K562 (cell line): ENCODE data around the gene CRAMP1. TPM values are rescaled to one million over a fixed set of nuclear protein-coding genes. Genes with fewer than 3 reads are reported as not detected.

ENCODE experiments used
- ATAC-seq: fragments of 200-7000 bp; cut with Tn5 transposase; 3 replicates; pipeline ENCODE4 v1.9.1; 2020; ENCODE audit warnings: moderate library complexity
- BruUV-seq: library from RNA; stranded (reverse); fragments of 400-500 nt; replicated peaks from 2 replicates; lab custom pipeline; 2021; lab: Mats Ljungman, UMichigan
- CTCF ChIA-PET: fragments of 300-600 bp; formaldehyde crosslinking; extraction: SDS; loops from one replicate; lab custom pipeline; 2021; ENCODE audit warnings: low intra/inter-chr PET ratio; lab: Yijun Ruan, JAX
- POLR2A ChIA-PET: fragments of 300-600, 350-650 bp; sonication (Branson Sonifier 250); formaldehyde crosslinking; extraction: SDS; loops from one replicate; lab custom pipeline; 2021; ENCODE audit warnings: antibody characterized with exemption, inconsistent platforms; lab: Yijun Ruan, JAX
- DNase-seq, 4 experiments: peaks; one replicate each; pipeline versions ENCODE4 v3.0.0 to v3.0.0-alpha.2; 2011 to 2018; ENCODE audit warnings: low spot score in 3 of 4, mixed read lengths in 3 of 4; ENCODE audit errors: extremely low read depth in 1 of 4
- FAIRE-seq: peaks from 2 replicates; lab custom pipeline; 2011; peaks lifted over from hg19 to GRCh38; lab: Jason Lieb, UNC
- H2AFZ ChIP-seq: 2 replicates; pipeline ENCODE4 v1.6.0; 2011; ENCODE audit warnings: low read depth, low read length, control low read depth, inconsistent platforms
- H3K27ac ChIP-seq: fragments of 200-600 bp; 3 replicates; pipeline ENCODE4 v1.8.0; 2011; ENCODE audit warnings: low read depth, mild to moderate bottlenecking, control low read depth, inconsistent platforms, low read length, moderate library complexity, mixed read lengths; ENCODE audit errors: extremely low read depth
- H3K27me3 ChIP-seq, 2 experiments: fragments of 300-600 bp in 1 of 2; 2 replicates in 1 of 2; 3 replicates in 1 of 2; pipeline versions ENCODE4 v1.6.0 to v1.8.0; 2011; ENCODE audit warnings: inconsistent platforms in 2 of 2, low read length in 2 of 2, mild to moderate bottlenecking in 1 of 2, mixed read lengths in 1 of 2, moderate library complexity in 1 of 2; ENCODE audit not compliant: control insufficient read depth in 2 of 2, insufficient read depth in 2 of 2
- H3K36me3 ChIP-seq: fragments of 300-600 bp; 3 replicates; pipeline ENCODE4 v1.8.0; 2011; ENCODE audit warnings: mild to moderate bottlenecking, low read length, inconsistent platforms; ENCODE audit not compliant: control insufficient read depth, insufficient read depth
- H3K4me1 ChIP-seq, 2 experiments: fragments of 200-600 bp in 1 of 2; replicated peaks in 1 of 2; 2 replicates in 1 of 2; 3 replicates in 1 of 2; pipeline versions ENCODE4 v1.5.1 to v1.8.0; 2011; ENCODE audit warnings: inconsistent platforms in 2 of 2, low read length in 2 of 2, mild to moderate bottlenecking in 1 of 2, mixed read lengths in 1 of 2, moderate library complexity in 1 of 2; ENCODE audit not compliant: control insufficient read depth in 2 of 2, insufficient read depth in 2 of 2
- H3K4me2 ChIP-seq: 2 replicates; pipeline ENCODE4 v1.6.1; 2011; ENCODE audit warnings: low read length, control low read depth, inconsistent platforms, mixed read lengths; ENCODE audit not compliant: insufficient read depth
- H3K4me3 ChIP-seq: fragments of 200-600 bp; sonication (generic), shearing (Covaris generic); 2 replicates; pipeline ENCODE4 v1.5.1; 2016; ENCODE audit warnings: control low read depth, inconsistent platforms
- H3K79me2 ChIP-seq: fragments of 200-600 bp; 3 replicates; pipeline ENCODE4 v1.8.0; 2011; ENCODE audit warnings: low read length, inconsistent platforms; ENCODE audit not compliant: control insufficient read depth, insufficient read depth
- H3K9ac ChIP-seq, 2 experiments: 2 replicates each; pipeline versions ENCODE4 v1.6.0 to v1.6.1; 2011; ENCODE audit warnings: low read depth in 2 of 2, low read length in 2 of 2, control low read depth in 1 of 2, inconsistent platforms in 1 of 2, mild to moderate bottlenecking in 1 of 2, mixed read lengths in 1 of 2; ENCODE audit not compliant: insufficient read depth in 1 of 2
- H3K9me1 ChIP-seq: one replicate; pipeline ENCODE4 v1.6.0; 2011; ENCODE audit warnings: inconsistent platforms, mild to moderate bottlenecking, low read length, moderate library complexity; ENCODE audit not compliant: control insufficient read depth, insufficient read depth
- H3K9me3 ChIP-seq: replicated peaks from 2 replicates; pipeline ENCODE4 v1.5.1; 2011; ENCODE audit warnings: low read depth, low read length, inconsistent platforms; ENCODE audit not compliant: control insufficient read depth, insufficient read depth
- H4K20me1 ChIP-seq: replicated peaks from 2 replicates; pipeline ENCODE4 v1.6.1; 2011; ENCODE audit warnings: low read length, inconsistent platforms, mixed read lengths; ENCODE audit not compliant: control insufficient read depth, insufficient read depth
- KLF13 ChIP-seq: fragments of 450-650 bp; IDR thresholded peaks from 2 replicates; pipeline ENCODE4 v1.6.1; 2016; ENCODE audit warnings: missing genetic modification characterization, low read depth, mild to moderate bottlenecking, missing compliant biosample characterization, moderate library complexity, borderline replicate concordance
- TAF7 ChIP-seq: fragments of 450-650 bp; IDR thresholded peaks from 2 replicates; pipeline ENCODE4 v1.6.1; 2016; ENCODE audit warnings: missing genetic modification characterization, missing compliant biosample characterization
- ZNF696 ChIP-seq: fragments of 250-450 bp; sonication (Bioruptor Pico); conservative IDR thresholded peaks from 2 replicates; pipeline ENCODE4 v1.4.0; 2020; ENCODE audit warnings: mild to moderate bottlenecking, moderate library complexity
- ZNF717 ChIP-seq: fragments of 250-450 bp; sonication (Bioruptor Pico); IDR thresholded peaks from 2 replicates; pipeline ENCODE4 v1.5.0; 2021
- ZNF764 ChIP-seq: fragments of 250-450 bp; sonication (Bioruptor Pico); IDR thresholded peaks from 2 replicates; pipeline ENCODE4 v1.4.0; 2020; ENCODE audit warnings: low read depth, mild to moderate bottlenecking, moderate library complexity
- WGBS: fragments of 100-300 bp; shearing (Covaris generic); methylation state at CpG from one replicate; pipeline ENCODE4 v1.1.6; 2016; ENCODE audit warnings: low coverage, mixed read lengths; ENCODE audit not compliant: insufficient coverage; ENCODE audit errors: missing lambda C conversion rate; 5-methylcytosine and 5-hydroxymethylcytosine counted together
- in situ Hi-C: fragments of 300-500 bp; cut with MboI; formaldehyde crosslinking; loops from 4 replicates; pipeline ENCODE4 v1.15.0; 2018; ENCODE audit warnings: inconsistent platforms, mixed read lengths
- intact Hi-C: fragments of 100-400 bp; cut with micrococcal nuclease; formaldehyde crosslinking; loops from 2 replicates; pipeline ENCODE4 v1.14.2; 2022
- polyA plus RNA-seq, 8 experiments: library from polyadenylated mRNA; depleted of rRNA in 4 of 8; stranded (reverse) in 5 of 8; unstranded in 3 of 8; fragments of >200 nt; fragmentation: Nextera tagmentation in 2 of 8; fragmentation: Illumina TruSeq in 1 of 8; extraction: Ambion mirVana in 2 of 8; extraction: Trizol in 1 of 8; gene quantifications; 2 replicates each; pipeline versions ENCODE4 v1.2.1 to v1.2.3, GENCODE V29; 2011 to 2014; ENCODE audit warnings: inconsistent platforms in 1 of 8, missing spikeins in 1 of 8
- total RNA-seq, 7 experiments: library from RNA; depleted of rRNA in 6 of 7; stranded (reverse); fragments of >200 nt in 6 of 7; fragmentation: Illumina TruSeq in 2 of 7; extraction: Trizol in 2 of 7; gene quantifications; 2 replicates each; pipeline versions ENCODE4 v1.2.1 to v1.2.3, GENCODE V29; 2011 to 2021; ENCODE audit warnings: low replicate concordance in 1 of 7
- TF ChIP-seq, protein P1 (sequence below): fragments of 250-450 bp; sonication (Bioruptor Pico); IDR thresholded peaks from 2 replicates; pipeline ENCODE4 v1.5.0; 2022; ENCODE audit warnings: mild to moderate bottlenecking

Gene CRAMP1
- total and polyA plus RNA-seq, 9 of the 15 experiments (the other 6 are each of a cell fraction or from before 2014, with no cell fraction given) = 0.52 to 20.8 (median 7.5) TPM

DNA sequence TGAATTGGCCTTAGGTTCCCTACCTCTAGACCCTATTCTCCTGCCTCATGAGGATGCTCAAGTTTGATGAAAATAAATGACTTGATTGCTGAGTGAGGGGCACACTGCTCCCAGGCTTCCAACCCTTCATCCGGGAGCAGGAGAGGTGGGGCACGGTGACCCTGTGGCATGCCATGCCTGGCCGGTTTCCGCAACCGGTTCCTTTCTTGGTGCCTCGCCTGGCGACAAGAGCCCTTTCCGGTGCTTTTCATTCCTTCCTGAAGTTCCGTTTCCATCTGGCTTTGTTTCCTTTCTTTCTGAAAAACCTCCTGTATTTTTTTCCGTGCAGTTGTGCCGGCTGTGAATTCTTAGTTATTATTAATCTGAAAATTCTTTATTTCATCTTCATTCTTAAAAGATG lies 27.7 kb downstream of the CRAMP1 start:
- peaks cover 3% of the 10 kb centered on the region; the same call in 1 of the 3 replicates for H3K79me2 ChIP-seq
- H3K27ac ChIP-seq = no peak overlapping the region
- no TSS peak for BruUV-seq
- H2AFZ ChIP-seq = no peak overlapping the region
- WGBS = 97% methylated on average over 11 of the region's 11 CpGs
- DNase-seq (no peak), FAIRE-seq (no peak), ATAC-seq (no peak)
- CTCF ChIA-PET = no interaction called here
- no peaks in the 10 kb centered on the region for H3K27me3 ChIP-seq
- TF ChIP-seq TAF7 (tag) (no peak), ZNF696 (CRISPR knock-in tag) (no peak), KLF13 (tag) (no peak), ZNF764 (CRISPR knock-in tag) (no peak), ZNF717 (no peak)
- TF ChIP-seq, protein P1, sequence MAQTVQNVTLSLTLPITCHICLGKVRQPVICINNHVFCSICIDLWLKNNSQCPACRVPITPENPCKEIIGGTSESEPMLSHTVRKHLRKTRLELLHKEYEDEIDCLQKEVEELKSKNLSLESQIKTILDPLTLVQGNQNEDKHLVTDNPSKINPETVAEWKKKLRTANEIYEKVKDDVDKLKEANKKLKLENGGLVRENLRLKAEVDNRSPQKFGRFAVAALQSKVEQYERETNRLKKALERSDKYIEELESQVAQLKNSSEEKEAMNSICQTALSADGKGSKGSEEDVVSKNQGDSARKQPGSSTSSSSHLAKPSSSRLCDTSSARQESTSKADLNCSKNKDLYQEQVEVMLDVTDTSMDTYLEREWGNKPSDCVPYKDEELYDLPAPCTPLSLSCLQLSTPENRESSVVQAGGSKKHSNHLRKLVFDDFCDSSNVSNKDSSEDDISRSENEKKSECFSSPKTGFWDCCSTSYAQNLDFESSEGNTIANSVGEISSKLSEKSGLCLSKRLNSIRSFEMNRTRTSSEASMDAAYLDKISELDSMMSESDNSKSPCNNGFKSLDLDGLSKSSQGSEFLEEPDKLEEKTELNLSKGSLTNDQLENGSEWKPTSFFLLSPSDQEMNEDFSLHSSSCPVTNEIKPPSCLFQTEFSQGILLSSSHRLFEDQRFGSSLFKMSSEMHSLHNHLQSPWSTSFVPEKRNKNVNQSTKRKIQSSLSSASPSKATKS (CRISPR knock-in tag) = no peak
- in situ Hi-C loops (no loop called here), intact Hi-C loops (no loop called here)
- H4K20me1 ChIP-seq = peaks cover 5% of the 10 kb centered on the region; the same call in 1 of the 2 replicates
- peaks cover 90% of the 10 kb centered on the region; the same call in 2 of the 3 replicates for H3K36me3 ChIP-seq
- peaks cover 3% of the 10 kb centered on the region for H3K9me1 ChIP-seq
- POLR2A ChIA-PET = interaction anchor here (0.6 kb wide), 1 partner anchor 17 kb away, joined by 3 read pairs; no protein-coding TSS in a partner anchor
- H3K4me2 ChIP-seq = no peak overlapping the region
- H3K9ac ChIP-seq = no peak overlapping the region; a peak in 1 of 4 replicates
- no peak overlapping the region for H3K4me3 ChIP-seq
- H3K4me1 ChIP-seq = peaks cover 0 to 9% of the 10 kb centered on the region in 2 experiments; a peak in 2 of 5 replicates
- H3K9me3 ChIP-seq = no peaks in the 10 kb centered on the region
